Thoracic aorta (tissue), 2 donors: ENCODE data around the gene LRRC36. TPM values are rescaled to one million over a fixed set of nuclear protein-coding genes. Genes with fewer than 3 reads are reported as not detected.

Source experiments
- ATAC-seq: fragments of 150-250 bp; one replicate; pipeline ENCODE4 v1.8.0; 2017; ENCODE audit warnings: low read depth; ENCODE audit not compliant: insufficient number of reproducible peaks, low FRiP score
- DNase-seq: peaks from one replicate; pipeline ENCODE4 v3.0.0-alpha.2; 2020; ENCODE audit warnings: low spot score
- H3K27ac ChIP-seq, 2 donors: fragments of 200-600 bp; sonication (generic); 1 replicate in 1 of 2; 2 replicates in 1 of 2; pipeline ENCODE4 v1.5.1; 2016; ENCODE audit warnings: mild to moderate bottlenecking in 2 of 2, moderate library complexity in 2 of 2
- H3K27me3 ChIP-seq: fragments of 200-600 bp; sonication (generic); replicated peaks from 2 replicates; pipeline ENCODE4 v1.6.0; 2016; ENCODE audit warnings: mild to moderate bottlenecking; ENCODE audit not compliant: insufficient read depth
- H3K36me3 ChIP-seq: fragments of 200-600 bp; sonication (generic); one replicate; pipeline ENCODE4 v1.5.1; 2016
- H3K4me1 ChIP-seq, 2 donors: fragments of 200-600 bp; sonication (generic); 1 replicate in 1 of 2; 2 replicates in 1 of 2; pipeline versions ENCODE4 v1.5.1 to v1.6.0; 2016; ENCODE audit warnings: low read depth in 2 of 2, mild to moderate bottlenecking in 1 of 2; ENCODE audit not compliant: control insufficient read depth in 1 of 2
- H3K4me3 ChIP-seq: fragments of 200-600 bp; sonication (generic); 2 replicates; pipeline ENCODE4 v1.5.1; 2016; ENCODE audit warnings: mild to moderate bottlenecking
- H3K9me3 ChIP-seq: fragments of 200-600 bp; sonication (generic); 2 replicates; pipeline ENCODE4 v1.5.1; 2016
- CTCF ChIP-seq: fragments of 200-600 bp; sonication (generic); IDR thresholded peaks from one replicate; pipeline ENCODE4 v1.5.1; 2019; ENCODE audit warnings: antibody characterized with exemption
- total RNA-seq, 2 donors: library from RNA; depleted of rRNA; stranded (reverse); fragments of >200 nt; gene quantifications; one replicate each; pipeline versions ENCODE4 v1.1.0 to v1.2.3, GENCODE V29; 2016

LRRC36 gene
- total RNA-seq, 2 donors from 2014 or later: not detected

- ATAC-seq (no peak), DNase-seq (no peak)
- Histone ChIP-seq H3K4me3 (no peak overlapping the region), H3K9me3 (no peaks in the 10 kb centered on the region), H3K36me3 (no peaks in the 10 kb centered on the region), H3K27ac (no peak overlapping the region), H3K4me1 (peaks cover 0 to 10% of the 10 kb centered on the region in 2 donors), H3K27me3 (peaks cover under 1% of the 10 kb centered on the region)
- no peak for TF ChIP-seq CTCF
Observed at GRCh38 chr16:67399749-67400704, 73.4 kb downstream of the LRRC36 start.

GRCh38 chr16:67400901-67401300 is 74.3 kb downstream of the LRRC36 start:
- DNase-seq: no peak
- Histone ChIP-seq H3K36me3 (no peaks in the 10 kb centered on the region), H3K9me3 (no peaks in the 10 kb centered on the region)

DNA sequence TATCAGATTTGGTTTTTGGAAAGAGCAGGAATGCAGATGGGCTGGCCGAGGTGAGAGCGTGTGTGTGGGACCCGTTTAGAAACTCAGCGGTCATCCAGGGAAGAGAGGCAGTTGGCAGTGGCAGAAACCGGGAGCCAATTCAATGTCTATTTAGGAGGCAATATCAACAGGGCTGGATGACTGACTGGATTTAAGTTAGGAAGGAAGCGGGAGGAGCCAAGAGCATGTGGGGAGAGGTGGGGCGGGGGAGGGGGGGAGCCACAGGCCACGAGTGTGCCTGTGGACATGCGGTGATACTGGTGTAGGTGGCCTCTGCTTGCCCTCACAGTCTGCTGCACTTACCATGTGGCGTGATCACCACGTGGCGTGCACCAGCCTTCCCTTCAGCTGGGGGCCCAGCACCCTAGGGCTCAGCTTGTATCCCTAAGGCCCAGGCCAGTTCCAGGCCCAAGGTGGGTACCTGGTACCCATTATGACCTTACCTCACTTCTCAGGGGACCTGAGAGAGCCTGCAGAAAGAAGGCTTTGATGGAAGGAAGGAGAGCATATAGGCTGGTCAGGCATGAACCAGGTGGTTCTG is 77.5 kb downstream of the LRRC36 start:
- ATAC-seq (no peak), DNase-seq (no peak)
- Histone ChIP-seq H3K4me3 (no peak overlapping the region), H3K36me3 (no peaks in the 10 kb centered on the region), H3K9me3 (no peaks in the 10 kb centered on the region), H3K4me1 (no peaks in the 10 kb centered on the region), H3K27ac (no peak overlapping the region), H3K27me3 (no peaks in the 10 kb centered on the region)
- no peak for TF ChIP-seq CTCF

More at GRCh38 chr16:67400901-67401300, 74.3 kb downstream of the LRRC36 start:
- Histone ChIP-seq H3K27me3 (no peaks in the 10 kb centered on the region), H3K4me3 (no peak overlapping the region), H3K27ac (no peak overlapping the region), H3K4me1 (peaks cover 0 to 10% of the 10 kb centered on the region in 2 donors)
- no peak for TF ChIP-seq CTCF
- ATAC-seq: no peak

- no peak overlapping the region for H3K4me3 ChIP-seq
- TF ChIP-seq CTCF: no peak
- H3K27ac ChIP-seq: no peak overlapping the region
- DNase-seq: no peak
- no peaks in the 10 kb centered on the region for H3K9me3 ChIP-seq
- no peaks in the 10 kb centered on the region for H3K27me3 ChIP-seq
- H3K4me1 ChIP-seq: no peaks in the 10 kb centered on the region
- no peak for ATAC-seq
- H3K36me3 ChIP-seq: no peaks in the 10 kb centered on the region
Observed at GRCh38 chr16:67404740-67405226, 78.2 kb downstream of the LRRC36 start.

DNA sequence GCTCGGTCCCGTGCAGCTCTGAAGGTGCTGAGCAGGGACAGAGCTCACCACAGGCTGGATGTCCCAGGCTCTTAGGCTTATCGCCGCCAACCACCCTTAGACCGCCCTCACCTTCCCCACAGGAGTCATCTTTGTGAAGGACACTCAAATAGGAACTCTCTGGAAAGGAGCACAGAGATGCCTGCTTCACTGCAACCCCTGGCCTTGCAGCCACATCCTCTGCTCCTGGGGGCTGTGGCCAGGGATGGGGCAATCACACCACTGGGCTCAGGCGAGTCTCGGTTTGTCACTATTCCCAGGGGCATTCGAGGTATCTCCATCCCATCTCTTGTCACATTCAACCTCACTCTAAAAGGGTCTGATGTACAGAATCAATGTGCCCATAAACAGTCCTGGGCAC is 78.7 kb downstream of the LRRC36 start:
- no peak overlapping the region for H3K4me3 ChIP-seq
- H3K27ac ChIP-seq: no peak overlapping the region
- no peaks in the 10 kb centered on the region for H3K36me3 ChIP-seq
- no peak for DNase-seq
- no peaks in the 10 kb centered on the region for H3K27me3 ChIP-seq
- TF ChIP-seq CTCF: no peak
- H3K9me3 ChIP-seq: no peaks in the 10 kb centered on the region
- ATAC-seq: no peak
- H3K4me1 ChIP-seq: no peaks in the 10 kb centered on the region
